T-cell (primary cell): ENCODE measurements around the gene ATAD2B. TPM values are rescaled to one million over a fixed set of nuclear protein-coding genes. Genes with fewer than 3 reads are reported as not detected.

Experiments used
- ATAC-seq, 4 experiments: fragments of 200-7000 bp in 3 of 4; fragments of 150-1000 bp in 1 of 4; cut with Tn5 transposase; replicated peaks in 1 of 4; 1 replicate in 3 of 4; 2 replicates in 1 of 4; pipeline ENCODE4 v1.10.0; 2021; ENCODE audit warnings: moderate library complexity in 3 of 4, mild to moderate bottlenecking in 2 of 4, moderate number of reproducible peaks in 1 of 4
- CTCF ChIA-PET, 2 donors: fragments of 300-600 bp; sonication (Branson Sonifier 250); formaldehyde crosslinking; loops; one replicate each; lab custom pipeline; 2022; ENCODE audit warnings: antibody characterized with exemption in 2 of 2; lab: Charles Lee
- POLR2A ChIA-PET, 2 donors: fragments of 300-600 bp; sonication (Branson Sonifier 250); formaldehyde crosslinking; loops; one replicate each; lab custom pipeline; 2022; ENCODE audit warnings: antibody characterized with exemption in 2 of 2; lab: Charles Lee
- DNase-seq, 35 experiments: peaks; one replicate each; pipeline versions ENCODE4 v3.0.0 to v3.0.0-alpha.2; 2013 to 2023
- H3K27ac ChIP-seq: one replicate; pipeline ENCODE4 v1.5.1; 2013; ENCODE audit warnings: low read length
- H3K27me3 ChIP-seq, 2 experiments: replicated peaks in 1 of 2; 1 replicate in 1 of 2; 2 replicates in 1 of 2; pipeline versions ENCODE4 v1.6.1 to v1.7.0; 2013; ENCODE audit warnings: low read length in 1 of 2, mixed read lengths in 1 of 2; ENCODE audit not compliant: control insufficient read depth in 2 of 2, insufficient read depth in 2 of 2; ENCODE audit errors: extremely low read depth in 1 of 2
- H3K36me3 ChIP-seq, 2 donors: 1 replicate in 1 of 2; 2 replicates in 1 of 2; pipeline versions ENCODE4 v1.6.1 to v1.7.0; 2013; ENCODE audit warnings: low read length in 1 of 2; ENCODE audit not compliant: control insufficient read depth in 2 of 2, insufficient read depth in 1 of 2; ENCODE audit errors: extremely low read depth in 1 of 2
- H3K4me1 ChIP-seq, 2 experiments: 1 replicate in 1 of 2; 2 replicates in 1 of 2; pipeline versions ENCODE4 v1.6.1 to v1.7.0; 2013; ENCODE audit warnings: low read length in 2 of 2, mixed read lengths in 1 of 2; ENCODE audit not compliant: insufficient read depth in 2 of 2, control insufficient read depth in 1 of 2; ENCODE audit errors: extremely low read depth in 1 of 2
- H3K4me3 ChIP-seq, 2 donors: 1 replicate in 1 of 2; 2 replicates in 1 of 2; pipeline versions ENCODE4 v1.5.1 to v1.7.0; 2013; ENCODE audit warnings: mild to moderate bottlenecking in 2 of 2, low read length in 1 of 2, moderate library complexity in 1 of 2; ENCODE audit not compliant: control insufficient read depth in 1 of 2; ENCODE audit errors: extremely low read depth in 1 of 2
- H3K9me3 ChIP-seq: 2 replicates; pipeline ENCODE4 v1.7.0; 2013
- H3K27ac Mint-ChIP-seq, 2 donors: one replicate each; pipeline ENCODE4 v1.8.0; 2020 to 2021; ENCODE audit warnings: mild to moderate bottlenecking in 2 of 2, mixed read lengths in 2 of 2
- H3K27me3 Mint-ChIP-seq, 2 donors: one replicate each; pipeline ENCODE4 v1.8.0; 2021 to 2022; ENCODE audit warnings: mixed read lengths in 2 of 2
- H3K36me3 Mint-ChIP-seq: one replicate; pipeline ENCODE4 v1.8.0; 2021; ENCODE audit warnings: mixed read lengths
- H3K4me1 Mint-ChIP-seq, 3 donors: one replicate each; pipeline ENCODE4 v1.8.0; 2020 to 2022; ENCODE audit warnings: mixed read lengths in 3 of 3, mild to moderate bottlenecking in 1 of 3
- H3K4me3 Mint-ChIP-seq, 3 donors: one replicate each; pipeline ENCODE4 v1.8.0; 2020 to 2022; ENCODE audit warnings: mild to moderate bottlenecking in 3 of 3, mixed read lengths in 3 of 3, moderate library complexity in 3 of 3
- H3K9me3 Mint-ChIP-seq, 3 donors: one replicate each; pipeline ENCODE4 v1.8.0; 2020 to 2022; ENCODE audit warnings: mixed read lengths in 3 of 3
- WGBS: methylation state at CpG from one replicate; pipeline ENCODE4 v1.1.5; 2013; ENCODE audit warnings: missing lambda C conversion rate; ENCODE audit not compliant: insufficient coverage; 5-methylcytosine and 5-hydroxymethylcytosine counted together
- total RNA-seq, 35 experiments: library from RNA in 6 of 35; stranded (reverse) in 6 of 35; fragments of 120-200 nt in 1 of 35; gene quantifications; one replicate each; pipeline versions ENCODE4 v1.2.1 to v1.2.4 and lab custom pipeline; 2013 to 2026

Gene ATAD2B
- total RNA-seq, 5 donors from 2014 or later (not counting 1 experiment from before 2014, with no cell fraction given), result 33.9 to 49.3 (median 40.6) TPM

DNA sequence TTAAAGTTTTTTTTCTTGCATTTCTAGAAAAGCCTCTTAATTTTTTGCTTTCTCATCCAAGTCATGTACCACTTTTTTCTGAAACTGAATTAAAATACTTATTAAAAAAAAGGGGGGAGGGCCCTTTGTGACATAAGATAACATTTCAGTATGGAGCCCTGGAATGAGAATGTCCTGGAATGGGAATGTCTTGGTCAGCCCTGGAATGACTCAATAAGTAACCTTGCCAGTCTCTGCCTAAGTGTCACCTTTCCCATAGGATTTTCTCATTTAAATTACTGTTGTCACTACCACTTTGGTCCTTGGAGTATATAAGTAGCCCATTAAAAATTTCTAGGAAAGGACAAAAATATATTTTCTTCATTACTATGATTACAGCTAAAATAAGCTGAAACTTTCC is 18.1 kb upstream of the ATAD2B start:
- no peak overlapping the region for H3K4me3 Mint-ChIP-seq

DNA sequence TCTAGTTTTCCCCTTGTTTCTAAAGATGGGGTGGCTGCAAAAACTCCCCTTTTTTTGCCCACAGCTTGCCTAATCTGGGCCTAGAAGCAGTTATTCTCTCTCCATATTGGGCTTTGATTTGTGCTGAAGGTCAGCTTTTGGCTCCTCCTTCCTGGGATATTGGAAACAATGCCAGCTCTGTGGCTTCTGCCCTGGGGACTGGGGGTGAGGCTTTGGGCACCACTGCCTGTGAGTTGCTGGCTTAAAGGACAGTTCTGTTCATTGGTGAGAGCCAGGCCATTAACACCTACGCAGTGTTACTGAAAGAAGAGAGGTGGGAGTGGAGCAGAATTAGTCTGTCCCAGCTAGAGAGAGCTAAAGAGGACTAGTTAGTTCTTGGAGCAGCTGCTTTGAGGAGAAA is 17.6 kb upstream of the ATAD2B start:
- DNase-seq (no peak), ATAC-seq (no peak)
- Histone ChIP-seq H3K9me3 (no peaks in the 10 kb centered on the region), H3K4me1 (peaks cover 4 to 12% of the 10 kb centered on the region in 2 experiments), H3K27ac (no peak overlapping the region), H3K27me3 (peaks cover 0 to under 1% of the 10 kb centered on the region in 2 experiments), H3K36me3 (no peaks in the 10 kb centered on the region), H3K4me3 (no peak overlapping the region)
- CTCF ChIA-PET, result interaction anchor here in 1 of 2 donors (1.2 to 1.5 kb wide), 2 partner anchors 120 kb away, joined by 3 read pairs; no protein-coding TSS in a partner anchor
- POLR2A ChIA-PET, result interaction anchor here in 1 of 2 donors (1.8 kb wide), 1 partner anchor 17 kb away, joined by 9 read pairs; the partner anchor contains the start of gene ATAD2B
- no CpG with 5 or more reads among the region's 1 CpG for WGBS
- no peaks in the 10 kb centered on the region for H3K27me3 Mint-ChIP-seq
- peaks cover 7% of the 10 kb centered on the region for H3K36me3 Mint-ChIP-seq
- no peak overlapping the region for H3K4me3 Mint-ChIP-seq
- H3K27ac Mint-ChIP-seq, result no peak overlapping the region
- H3K4me1 Mint-ChIP-seq, result peaks cover 22 to 31% (median 23%) of the 10 kb centered on the region in 3 donors
- no peaks in the 10 kb centered on the region for H3K9me3 Mint-ChIP-seq

More for the DNA sequence above, 18.1 kb upstream of the ATAD2B start:
- no peaks in the 10 kb centered on the region for H3K9me3 ChIP-seq
- Mint-ChIP-seq H3K36me3 (peaks cover 7% of the 10 kb centered on the region), H3K9me3 (no peaks in the 10 kb centered on the region), H3K27ac (no peak overlapping the region), H3K27me3 (no peaks in the 10 kb centered on the region), H3K4me1 (peaks cover 22 to 30% (median 23%) of the 10 kb centered on the region in 3 donors)
- no peak overlapping the region for H3K4me3 ChIP-seq
- peaks cover 2 to 7% of the 10 kb centered on the region in 2 experiments for H3K4me1 ChIP-seq
- no peaks in the 10 kb centered on the region for H3K36me3 ChIP-seq
- no peak overlapping the region for H3K27ac ChIP-seq
- ChIA-PET CTCF (interaction anchor here in 1 of 2 donors (1.2 kb wide), 1 partner anchor 120 kb away, joined by 3 read pairs; no protein-coding TSS in a partner anchor), POLR2A (interaction anchor here in 1 of 2 donors (1.8 kb wide), 1 partner anchor 18 kb away, joined by 9 read pairs; the partner anchor contains the start of gene ATAD2B)
- H3K27me3 ChIP-seq, result no peaks in the 10 kb centered on the region
- no peak for ATAC-seq
- DNase-seq, result no peak

DNA sequence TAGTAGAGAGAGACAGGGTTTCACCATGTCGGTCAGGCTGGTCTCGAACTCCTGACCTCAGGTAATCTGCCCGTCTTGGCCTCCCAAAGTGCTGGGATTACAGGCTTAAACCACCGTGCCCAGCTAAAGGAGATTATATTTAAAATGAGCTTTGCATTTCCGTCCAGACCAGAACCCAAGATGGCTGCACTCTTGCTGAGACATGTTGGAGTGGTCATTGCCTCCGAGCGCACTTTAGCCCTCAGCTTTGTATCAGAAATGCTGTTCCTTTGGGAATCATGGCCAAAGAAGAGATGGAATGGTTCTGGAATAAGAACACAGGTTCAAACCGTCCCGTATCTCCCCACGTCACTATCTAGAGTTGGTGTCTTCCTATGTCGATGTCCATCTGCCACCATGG is 16.7 kb upstream of the ATAD2B start:
- Mint-ChIP-seq H3K36me3 (peaks cover 7% of the 10 kb centered on the region), H3K9me3 (no peaks in the 10 kb centered on the region), H3K4me1 (peaks cover 30 to 40% (median 32%) of the 10 kb centered on the region in 3 donors), H3K4me3 (no peak overlapping the region), H3K27me3 (no peaks in the 10 kb centered on the region), H3K27ac (no peak overlapping the region)
- H3K4me1 ChIP-seq, result peaks cover 5 to 16% of the 10 kb centered on the region in 2 experiments
- H3K4me3 ChIP-seq, result no peak overlapping the region
- no peak for DNase-seq
- no peak overlapping the region for H3K27ac ChIP-seq
- no peaks in the 10 kb centered on the region for H3K9me3 ChIP-seq
- CTCF ChIA-PET, result interaction anchor here in 1 of 2 donors (1.5 to 5.0 kb wide), 2 partner anchors 18 to 119 kb away, joined by 3 to 54 read pairs; partner anchors contain the start of gene ATAD2B
- POLR2A ChIA-PET, result interaction anchor here in 1 of 2 donors (1.8 kb wide), 1 partner anchor 16 kb away, joined by 9 read pairs; the partner anchor contains the start of gene ATAD2B
- H3K27me3 ChIP-seq, result peaks cover 0 to 8% of the 10 kb centered on the region in 2 experiments
- no peaks in the 10 kb centered on the region for H3K36me3 ChIP-seq
- no peak for ATAC-seq
- WGBS, result 100% methylated on average over 9 of the region's 11 CpGs

DNA sequence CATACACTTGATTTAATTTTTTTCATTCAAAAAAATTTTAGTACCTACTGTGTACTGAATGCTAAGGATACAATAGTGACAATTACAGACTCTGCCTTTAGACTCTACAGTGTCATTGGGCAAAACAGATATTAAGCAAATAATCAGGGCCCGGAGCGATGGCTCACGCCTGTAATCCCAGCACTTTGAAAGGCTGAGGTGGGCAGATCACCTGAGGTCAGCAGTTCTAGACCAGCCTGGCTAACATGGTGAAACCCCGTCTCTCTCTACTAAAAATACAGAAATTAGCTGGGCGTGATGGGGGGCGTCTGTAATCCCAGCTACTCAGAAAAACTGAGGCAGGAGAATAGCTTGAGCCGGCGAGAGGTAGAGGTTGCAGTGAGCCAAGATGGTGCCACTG is 14.7 kb upstream of the ATAD2B start:
- peaks cover 5 to 16% of the 10 kb centered on the region in 2 experiments for H3K4me1 ChIP-seq
- H3K27me3 ChIP-seq, result peaks cover 0 to 8% of the 10 kb centered on the region in 2 experiments
- Mint-ChIP-seq H3K4me1 (peaks cover 28 to 40% (median 30%) of the 10 kb centered on the region in 3 donors), H3K9me3 (no peaks in the 10 kb centered on the region), H3K36me3 (peaks cover 3% of the 10 kb centered on the region), H3K27ac (no peak overlapping the region), H3K27me3 (no peaks in the 10 kb centered on the region), H3K4me3 (peak overlapping the region; percentile 1 to 81 (median 22))
- no peaks in the 10 kb centered on the region for H3K36me3 ChIP-seq
- H3K4me3 ChIP-seq, result no peak overlapping the region
- ATAC-seq (no peak), DNase-seq (no peak)
- no peak overlapping the region for H3K27ac ChIP-seq
- POLR2A ChIA-PET, result interaction anchor here in 1 of 2 donors (1.1 kb wide), 1 partner anchor 16 kb away, joined by 3 read pairs; no protein-coding TSS in a partner anchor
- no CpG with 5 or more reads among the region's 8 CpGs for WGBS
- no peaks in the 10 kb centered on the region for H3K9me3 ChIP-seq
- CTCF ChIA-PET, result interaction anchor here (0.5 to 5.0 kb wide), 5 partner anchors 16 to 1645 kb away, joined by 3 to 54 read pairs (median 5); partner anchors contain the start of gene ATAD2B (in 1 of the 2)

DNA sequence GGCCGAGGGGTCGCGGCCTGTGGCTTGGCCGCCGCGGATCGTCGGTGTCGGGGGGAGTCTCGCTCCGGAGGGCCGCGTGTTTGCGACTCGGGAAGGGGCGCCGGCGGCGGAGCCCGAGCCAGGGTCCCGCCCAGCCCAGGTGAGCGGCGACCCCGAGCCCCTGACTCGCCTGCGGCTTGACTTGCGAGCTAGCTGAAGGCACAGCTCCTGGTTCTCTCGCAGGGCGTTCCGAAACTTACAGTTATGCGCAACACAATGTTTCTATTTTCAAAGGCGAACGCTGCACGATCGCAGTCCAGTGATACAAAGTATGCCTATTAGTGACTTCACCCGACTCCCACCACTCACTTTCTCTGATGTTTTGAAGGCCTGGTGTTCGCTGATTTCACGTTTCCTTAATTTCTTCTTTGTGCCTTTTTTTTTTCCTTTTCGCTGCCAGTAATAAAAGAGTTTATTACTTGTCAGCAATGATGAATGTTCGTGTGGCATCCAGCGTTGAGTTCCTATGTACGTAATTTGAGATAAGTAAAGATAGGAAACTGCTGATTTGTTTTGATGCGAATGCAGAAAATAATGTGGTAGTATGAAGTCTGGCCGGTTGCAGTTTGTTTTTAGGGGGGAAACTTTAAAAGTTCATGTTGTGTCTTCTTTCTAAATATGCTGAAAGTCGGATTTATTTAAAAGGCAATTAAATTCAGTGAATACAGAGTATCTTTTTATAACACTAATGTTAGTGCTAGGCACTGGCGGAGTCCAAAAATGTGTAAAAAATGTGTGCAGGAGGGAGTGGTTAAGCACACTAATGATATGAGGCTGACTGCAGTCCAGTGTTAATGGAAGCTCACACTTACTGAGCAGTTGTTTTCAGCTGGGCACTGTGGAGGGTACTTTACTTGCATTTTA is 14.0 kb upstream of the ATAD2B start:
- ATAC-seq, result peak; percentile 60 to 66 (median 62)
- H3K27me3 Mint-ChIP-seq, result no peaks in the 10 kb centered on the region
- H3K9me3 Mint-ChIP-seq, result no peaks in the 10 kb centered on the region
- no peak overlapping the region for H3K27ac ChIP-seq
- H3K4me1 Mint-ChIP-seq, result peaks cover 28 to 40% (median 30%) of the 10 kb centered on the region in 3 donors
- peaks cover 3% of the 10 kb centered on the region for H3K36me3 Mint-ChIP-seq
- peaks cover 0 to 8% of the 10 kb centered on the region in 2 experiments for H3K27me3 ChIP-seq
- H3K4me3 ChIP-seq, result peak overlapping the region; percentile 82 to 95
- peak overlapping the region; percentile 81 to 94 (median 87) for H3K4me3 Mint-ChIP-seq
- H3K4me1 ChIP-seq, result peaks cover 5 to 16% of the 10 kb centered on the region in 2 experiments
- 4% methylated on average over 43 of the region's 46 CpGs for WGBS
- ChIA-PET CTCF (interaction anchor here (0.5 to 5.0 kb wide), 4 partner anchors 15 to 1646 kb away, joined by 4 to 54 read pairs (median 4); partner anchors contain the start of gene ATAD2B (in 1 of the 2)), POLR2A (interaction anchor here in 1 of 2 donors (0.6 to 2.6 kb wide), 2 partner anchors 14 to 40 kb away, joined by 3 to 23 read pairs; partner anchors contain the start of gene ATAD2B)
- DNase-seq, result peak in 21 of 35 experiments; percentile 6 to 57 (median 18)
- H3K9me3 ChIP-seq, result no peaks in the 10 kb centered on the region
- peak overlapping the region; percentile 84 to 86 for H3K27ac Mint-ChIP-seq
- H3K36me3 ChIP-seq, result no peaks in the 10 kb centered on the region
